DMS 273 (cell line): Measurements from ENCODE around the gene ACTN4.
"Not testable (repeated sequence)": the region's sequence is repeated elsewhere in the genome, so short reads cannot be mapped to it uniquely, and the experiment has no call there.

Source experiments
- DNase-seq: peaks from one replicate; lab custom pipeline; 2025; ENCODE audit not compliant: unreplicated experiment; lab: John Stamatoyannopoulos, UW

ACTN4 gene

GRCh38 chr19:38761884-38762389 lies 114.5 kb downstream of the ACTN4 start:
- not testable (repeated sequence) for DNase-seq

GRCh38 chr19:38763795-38764220 lies 116.4 kb downstream of the ACTN4 start:
- no peak for DNase-seq

GRCh38 chr19:38765214-38765613 lies 117.8 kb downstream of the ACTN4 start:
- DNase-seq: no peak

GRCh38 chr19:38766276-38767047 lies 119.0 kb downstream of the ACTN4 start:
- no peak for DNase-seq

GRCh38 chr19:38769635-38770211 lies 122.3 kb downstream of the ACTN4 start:
- DNase-seq: peak; percentile 68

GRCh38 chr19:38770228-38770948 lies 122.9 kb downstream of the ACTN4 start:
- DNase-seq: not testable (repeated sequence)

- not testable (repeated sequence) for DNase-seq
Observed at GRCh38 chr19:38770949-38771275, 123.5 kb downstream of the ACTN4 start.

GRCh38 chr19:38771569-38771968 lies 124.1 kb downstream of the ACTN4 start:
- DNase-seq: not testable (repeated sequence)

- no peak for DNase-seq
Observed at GRCh38 chr19:38773469-38774177, 126.2 kb downstream of the ACTN4 start, which contains the start of gene LGALS7. LGALS7 (minus strand) TSS chr19:38773517; CDS start chr19:38773492, 25 bp downstream.

GRCh38 chr19:38774181-38774950 lies 126.9 kb downstream of the ACTN4 start:
- no peak for DNase-seq

- no peak for DNase-seq
Observed at GRCh38 chr19:38778733-38779132, 131.3 kb downstream of the ACTN4 start.

GRCh38 chr19:38780443-38780842 lies 133.0 kb downstream of the ACTN4 start:
- no peak for DNase-seq

- no peak for DNase-seq
Observed at GRCh38 chr19:38781058-38781457, 133.6 kb downstream of the ACTN4 start.
